Measurements from ENCODE around the gene NHEJ1.

NHEJ1 gene

GRCh38 chr2:219182331-219183150, 21.9 kb upstream of the NHEJ1 start:
- DNase-seq (ENCODE audit: low read depth) = no peak

- no peak for DNase-seq (ENCODE audit: low read depth)
Measured at GRCh38 chr2:219181531-219181930, 20.9 kb upstream of the NHEJ1 start.

GRCh38 chr2:219180961-219181360, 20.3 kb upstream of the NHEJ1 start:
- no peak for DNase-seq (ENCODE audit: low read depth)

GRCh38 chr2:219179601-219180465, 19.2 kb upstream of the NHEJ1 start:
- DNase-seq (ENCODE audit: low read depth) = no peak

GRCh38 chr2:219178377-219179175, 18.0 kb upstream of the NHEJ1 start:
- DNase-seq (ENCODE audit: low read depth) = peak; percentile 37

- peak; percentile 88 for DNase-seq (ENCODE audit: low read depth)
Measured at GRCh38 chr2:219177552-219178376, 17.1 kb upstream of the NHEJ1 start, which contains the start of gene RETREG2. TSS of gene RETREG2 (plus strand) at chr2:219178275. CDS start at chr2:219178353, 78 bp downstream.

- peak; percentile 75 for DNase-seq (ENCODE audit: low read depth)
Measured at GRCh38 chr2:219176818-219177551, 16.4 kb upstream of the NHEJ1 start, which contains the start of gene CNPPD1. TSS of gene CNPPD1 (minus strand) at chr2:219176925. CDS start at chr2:219176828, 97 bp downstream.

- peak; percentile 43 for DNase-seq (ENCODE audit: low read depth)
Measured at GRCh38 chr2:219175928-219176817, 15.6 kb upstream of the NHEJ1 start.

GRCh38 chr2:219175486-219175885, 14.9 kb upstream of the NHEJ1 start:
- DNase-seq (ENCODE audit: low read depth) = no peak

GRCh38 chr2:219174801-219175200, 14.2 kb upstream of the NHEJ1 start:
- no peak for DNase-seq (ENCODE audit: low read depth)

GRCh38 chr2:219174146-219174545, 13.5 kb upstream of the NHEJ1 start:
- DNase-seq (ENCODE audit: low read depth) = no peak

- DNase-seq (ENCODE audit: low read depth) = no peak
Measured at GRCh38 chr2:219173176-219173575, 12.6 kb upstream of the NHEJ1 start.

- DNase-seq (ENCODE audit: low read depth) = no peak
Measured at GRCh38 chr2:219172231-219173154, 11.9 kb upstream of the NHEJ1 start.

- peak; percentile 75 for DNase-seq (ENCODE audit: low read depth)
Measured at GRCh38 chr2:219171231-219171651, 10.6 kb upstream of the NHEJ1 start.

- DNase-seq (ENCODE audit: low read depth) = no peak
Measured at GRCh38 chr2:219169930-219170654, 9.5 kb upstream of the NHEJ1 start, which contains the start of gene SLC23A3. TSS of gene SLC23A3 (minus strand) at chr2:219170029. CDS start at chr2:219169984, 45 bp downstream.

GRCh38 chr2:219168932-219169331, 8.3 kb upstream of the NHEJ1 start:
- DNase-seq (ENCODE audit: low read depth) = no peak

- no peak for DNase-seq (ENCODE audit: low read depth)
Measured at GRCh38 chr2:219168526-219168925, 7.9 kb upstream of the NHEJ1 start.

Data from iris pigment epithelial cell (primary cell).